EH (cell line): Measurements from ENCODE around the gene OR13C2.
"Not testable (repeated sequence)": the region's sequence is repeated elsewhere in the genome, so short reads cannot be mapped to it uniquely, and the experiment has no call there.

ENCODE experiments used
- DNase-seq: peaks from one replicate; pipeline ENCODE4 v3.0.0-alpha.2; 2015; ENCODE audit warnings: low read depth

Gene OR13C2, protein sequence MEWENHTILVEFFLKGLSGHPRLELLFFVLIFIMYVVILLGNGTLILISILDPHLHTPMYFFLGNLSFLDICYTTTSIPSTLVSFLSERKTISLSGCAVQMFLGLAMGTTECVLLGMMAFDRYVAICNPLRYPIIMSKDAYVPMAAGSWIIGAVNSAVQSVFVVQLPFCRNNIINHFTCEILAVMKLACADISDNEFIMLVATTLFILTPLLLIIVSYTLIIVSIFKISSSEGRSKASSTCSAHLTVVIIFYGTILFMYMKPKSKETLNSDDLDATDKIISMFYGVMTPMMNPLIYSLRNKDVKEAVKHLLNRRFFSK

DNA sequence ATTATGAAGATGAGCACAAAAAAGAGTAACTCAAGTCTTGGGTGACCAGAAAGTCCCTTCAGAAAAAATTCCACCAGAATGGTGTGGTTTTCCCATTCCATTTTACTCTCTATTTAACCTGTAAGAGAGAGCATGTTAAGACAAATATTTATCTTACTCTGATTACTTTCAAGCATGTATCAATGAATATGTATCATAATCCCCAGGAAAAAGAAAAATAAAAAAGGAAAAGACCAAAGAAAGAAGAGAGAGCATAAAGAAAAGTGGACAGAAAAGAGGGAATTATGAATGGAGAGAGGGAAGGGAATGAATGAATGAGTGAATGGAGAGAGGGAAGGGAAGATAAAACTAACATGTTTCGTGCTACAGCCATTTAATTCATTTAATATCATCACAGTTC is at the start of gene OR13C2:
TSS of gene OR13C2 (minus strand) at position 101 of the 400 bp plus-strand sequence. CDS start at position 101, 0 bp downstream.
- DNase-seq = not testable (repeated sequence)

- DNase-seq = no peak
These were observed 30.0 kb upstream of the OR13C2 start for GRCh38 chr9:104635456-104635855.

GRCh38 chr9:104633976-104634520 is 28.6 kb upstream of the OR13C2 start:
- DNase-seq = no peak

GRCh38 chr9:104625964-104626363 is 20.5 kb upstream of the OR13C2 start:
- DNase-seq = not testable (repeated sequence)

DNA sequence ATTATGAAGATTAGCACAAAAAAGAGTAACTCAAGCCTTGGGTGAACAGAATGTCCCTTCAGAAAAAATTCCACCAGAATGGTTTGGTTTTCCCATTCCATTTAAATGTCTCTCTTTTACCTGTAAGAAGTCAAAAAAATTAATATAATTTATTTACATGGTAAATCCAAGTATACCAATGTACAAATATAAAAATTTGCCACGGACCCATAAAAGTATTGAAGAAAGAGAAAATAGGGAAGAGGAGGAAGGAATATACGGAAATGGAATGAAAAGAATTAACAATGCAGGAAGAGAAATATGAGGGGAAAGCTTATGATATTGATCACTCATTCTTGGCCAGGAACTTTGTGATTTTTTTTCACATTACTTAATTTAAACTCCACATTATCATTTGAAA is 12.7 kb upstream of the OR13C2 start, which contains the start of gene OR13C9:
TSS of gene OR13C9 (minus strand) at position 101 of the 400 bp plus-strand sequence. CDS start at position 101, 0 bp downstream.
- no peak for DNase-seq

- DNase-seq = no peak
These were observed 12.0 kb upstream of the OR13C2 start for GRCh38 chr9:104617418-104617817.

DNA sequence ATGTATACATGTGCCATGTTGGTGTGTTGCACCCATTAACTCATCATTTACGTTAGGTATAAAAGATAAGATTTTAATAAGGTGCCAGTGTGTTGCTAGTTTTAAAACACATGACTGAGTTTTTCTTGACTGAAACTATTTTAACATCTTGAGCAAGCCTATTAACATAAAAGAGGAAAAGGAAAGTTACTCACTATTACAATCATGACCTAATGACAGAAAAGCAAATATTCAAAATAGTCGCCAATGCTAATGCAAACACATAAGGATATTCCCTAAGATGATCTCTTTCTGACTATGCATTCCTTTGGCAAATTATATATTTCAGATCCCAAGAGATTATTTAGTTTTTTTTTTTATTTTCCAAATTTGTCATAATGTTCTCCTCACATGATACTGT is 5.8 kb upstream of the OR13C2 start:
- no peak for DNase-seq

DNA sequence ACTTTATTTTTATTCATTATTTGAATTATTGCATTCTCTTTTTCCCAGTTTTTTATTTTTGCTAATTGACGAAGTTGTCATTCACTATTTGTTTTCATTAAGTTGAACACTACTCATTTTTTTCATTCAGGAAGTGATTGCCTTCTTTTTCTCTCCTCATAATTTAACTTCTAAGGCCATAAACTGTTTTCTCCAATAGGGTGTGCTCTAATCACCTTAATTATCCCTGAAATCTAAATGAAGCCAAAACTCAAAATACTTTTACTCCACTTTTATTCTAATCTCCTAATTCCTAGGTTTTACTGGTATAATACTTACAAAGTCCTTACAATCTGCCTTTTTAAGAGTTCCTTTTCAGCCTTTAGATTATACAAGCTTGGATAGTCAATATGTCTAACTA is 2.9 kb upstream of the OR13C2 start:
- peak; percentile 0 for DNase-seq

GRCh38 chr9:104606152-104606551 is 725 bp upstream of the OR13C2 start:
- DNase-seq = no peak

DNA sequence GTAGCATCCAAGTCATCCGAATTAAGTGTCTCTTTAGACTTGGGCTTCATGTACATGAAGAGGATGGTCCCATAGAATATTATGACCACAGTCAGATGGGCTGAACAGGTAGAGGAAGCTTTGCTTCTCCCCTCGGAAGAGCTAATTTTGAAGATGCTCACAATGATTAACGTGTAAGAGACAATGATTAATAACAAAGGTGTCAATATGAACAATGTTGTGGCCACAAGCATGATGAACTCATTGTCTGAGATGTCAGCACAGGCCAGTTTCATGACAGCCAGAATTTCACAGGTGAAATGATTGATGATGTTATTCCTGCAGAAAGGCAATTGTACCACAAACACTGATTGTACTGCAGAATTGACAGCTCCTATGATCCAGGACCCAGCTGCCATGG is 626 bp downstream of the OR13C2 start:
- DNase-seq = no peak

GRCh38 chr9:104599313-104599712 is 6.1 kb downstream of the OR13C2 start, which contains the start of gene OR13C5:
Gene OR13C5 (minus strand): TSS chr9:104599413. CDS start chr9:104599413, 0 bp downstream.
- DNase-seq = not testable (repeated sequence)

DNA sequence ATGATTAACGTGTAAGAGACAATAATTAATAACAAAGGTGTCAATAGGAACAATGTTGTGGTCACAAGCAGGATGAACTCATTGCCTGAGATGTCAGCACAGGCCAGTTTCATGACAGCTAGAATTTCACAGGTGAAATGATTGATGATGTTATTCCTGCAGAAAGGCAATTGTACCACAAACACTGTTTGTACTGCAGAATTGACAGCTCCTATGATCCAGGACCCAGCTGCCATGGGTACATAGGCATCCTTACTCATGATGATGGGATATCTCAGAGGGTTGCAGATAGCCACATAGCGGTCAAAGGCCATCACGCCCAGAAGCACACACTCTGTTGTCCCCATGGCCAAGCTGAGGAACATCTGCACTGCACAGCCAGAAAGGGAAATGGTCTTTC is 6.7 kb downstream of the OR13C2 start:
- DNase-seq = not testable (repeated sequence)

GRCh38 chr9:104589626-104590025 is 15.8 kb downstream of the OR13C2 start:
- DNase-seq = no peak

- DNase-seq = peak; percentile 47
These were observed 18.8 kb downstream of the OR13C2 start for GRCh38 chr9:104586496-104587180.

DNA sequence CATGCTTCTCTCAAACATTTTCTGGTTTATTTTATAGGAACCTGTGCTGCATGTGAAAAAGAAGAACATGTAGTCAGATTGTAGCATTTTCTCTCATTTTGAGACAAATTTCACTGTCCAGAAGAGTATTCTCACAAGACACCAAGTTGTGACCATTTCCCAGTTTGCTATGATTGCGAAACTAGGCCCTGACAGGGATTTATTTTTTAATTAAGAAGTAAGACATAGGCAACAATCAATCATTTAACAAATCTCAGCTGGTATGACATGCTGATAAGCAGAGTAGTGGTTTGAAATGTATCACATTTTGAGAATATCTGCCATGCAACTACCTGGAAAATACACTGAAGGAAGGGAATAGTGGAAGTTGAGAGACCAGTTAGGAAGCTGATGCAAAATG is 24.9 kb downstream of the OR13C2 start:
- DNase-seq = no peak

GRCh38 chr9:104577263-104577662 is 28.2 kb downstream of the OR13C2 start:
- DNase-seq = no peak

DNA sequence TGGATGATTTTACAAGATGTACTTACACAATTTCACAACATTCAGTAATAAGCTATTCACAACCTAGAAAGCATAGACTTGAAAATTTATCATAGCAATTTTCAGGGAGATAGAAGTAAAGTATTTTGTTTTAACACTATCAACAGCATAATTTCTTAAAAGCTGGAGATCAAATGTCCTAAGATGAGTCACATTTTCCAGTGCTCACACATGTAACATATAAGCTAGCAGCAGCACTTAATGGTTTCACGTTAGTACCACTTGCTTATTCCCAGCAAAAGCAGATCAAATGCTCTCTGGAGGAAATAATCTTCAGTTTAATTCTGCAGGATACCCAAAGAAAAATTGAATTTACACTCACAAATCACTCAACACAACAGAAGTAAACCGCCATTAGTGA is 30.0 kb downstream of the OR13C2 start:
- DNase-seq = peak; percentile 1

GRCh38 chr9:104572612-104573011 is 32.8 kb downstream of the OR13C2 start:
- DNase-seq = no peak

GRCh38 chr9:104568868-104569267 is 36.6 kb downstream of the OR13C2 start, which contains the start of gene OR13C8:
Gene OR13C8 (plus strand): TSS chr9:104569168. CDS start chr9:104569168, 0 bp downstream.
- no peak for DNase-seq

DNA sequence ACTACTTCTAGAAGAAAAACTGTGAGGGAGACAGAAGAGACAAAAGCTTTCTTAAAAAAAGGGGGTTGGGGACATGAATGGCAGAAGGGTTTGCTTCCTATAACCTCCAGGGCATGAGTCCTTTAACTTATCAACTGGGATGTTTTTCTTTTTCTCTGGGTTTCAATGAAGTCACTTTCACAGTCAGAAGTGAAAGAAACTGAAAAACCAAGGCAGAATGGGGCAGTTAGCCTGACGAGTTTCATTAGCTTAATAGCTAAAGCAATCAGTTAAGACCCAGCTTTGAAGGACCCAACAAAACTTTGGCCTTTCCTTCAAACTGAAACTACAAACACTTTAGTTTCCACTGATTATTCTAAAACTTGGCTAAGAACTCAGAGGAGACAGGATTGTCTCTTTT is 41.1 kb downstream of the OR13C2 start:
- no peak for DNase-seq

- DNase-seq = no peak
These were observed 48.4 kb downstream of the OR13C2 start for GRCh38 chr9:104556830-104557634.

DNA sequence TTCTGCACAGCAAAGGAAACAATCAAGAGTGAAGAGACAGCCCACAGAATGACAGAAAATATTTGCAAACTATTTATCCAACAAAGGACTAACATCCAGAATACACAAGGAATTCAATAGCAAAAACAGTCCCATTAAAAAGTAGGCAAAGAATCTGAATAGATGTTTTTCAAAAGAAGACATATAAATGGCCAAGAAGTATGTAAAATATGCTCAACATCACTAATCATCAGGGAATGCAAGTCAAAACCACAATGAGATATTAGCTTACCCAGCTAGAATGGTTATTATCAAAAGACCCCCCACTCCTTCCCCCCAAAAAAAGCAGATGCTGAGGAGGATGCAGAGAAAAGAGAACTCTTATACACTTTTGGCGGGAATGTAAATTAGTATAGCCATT is 49.9 kb downstream of the OR13C2 start:
- DNase-seq = peak; percentile 40
